Measurements from ENCODE around the gene SLC5A2. TPM values are rescaled to one million over a fixed set of nuclear protein-coding genes. Genes with fewer than 3 reads are reported as not detected.

The SLC5A2 gene
- total and polyA plus RNA-seq, 2 of the 13 experiments (the other 11 are each of a cell fraction or from before 2014, with no cell fraction given): 0.24 to 0.97 TPM

GRCh38 chr16:31484491-31485171, 1.7 kb downstream of the SLC5A2 start (continued):
- TF ChIP-seq, protein P1, sequence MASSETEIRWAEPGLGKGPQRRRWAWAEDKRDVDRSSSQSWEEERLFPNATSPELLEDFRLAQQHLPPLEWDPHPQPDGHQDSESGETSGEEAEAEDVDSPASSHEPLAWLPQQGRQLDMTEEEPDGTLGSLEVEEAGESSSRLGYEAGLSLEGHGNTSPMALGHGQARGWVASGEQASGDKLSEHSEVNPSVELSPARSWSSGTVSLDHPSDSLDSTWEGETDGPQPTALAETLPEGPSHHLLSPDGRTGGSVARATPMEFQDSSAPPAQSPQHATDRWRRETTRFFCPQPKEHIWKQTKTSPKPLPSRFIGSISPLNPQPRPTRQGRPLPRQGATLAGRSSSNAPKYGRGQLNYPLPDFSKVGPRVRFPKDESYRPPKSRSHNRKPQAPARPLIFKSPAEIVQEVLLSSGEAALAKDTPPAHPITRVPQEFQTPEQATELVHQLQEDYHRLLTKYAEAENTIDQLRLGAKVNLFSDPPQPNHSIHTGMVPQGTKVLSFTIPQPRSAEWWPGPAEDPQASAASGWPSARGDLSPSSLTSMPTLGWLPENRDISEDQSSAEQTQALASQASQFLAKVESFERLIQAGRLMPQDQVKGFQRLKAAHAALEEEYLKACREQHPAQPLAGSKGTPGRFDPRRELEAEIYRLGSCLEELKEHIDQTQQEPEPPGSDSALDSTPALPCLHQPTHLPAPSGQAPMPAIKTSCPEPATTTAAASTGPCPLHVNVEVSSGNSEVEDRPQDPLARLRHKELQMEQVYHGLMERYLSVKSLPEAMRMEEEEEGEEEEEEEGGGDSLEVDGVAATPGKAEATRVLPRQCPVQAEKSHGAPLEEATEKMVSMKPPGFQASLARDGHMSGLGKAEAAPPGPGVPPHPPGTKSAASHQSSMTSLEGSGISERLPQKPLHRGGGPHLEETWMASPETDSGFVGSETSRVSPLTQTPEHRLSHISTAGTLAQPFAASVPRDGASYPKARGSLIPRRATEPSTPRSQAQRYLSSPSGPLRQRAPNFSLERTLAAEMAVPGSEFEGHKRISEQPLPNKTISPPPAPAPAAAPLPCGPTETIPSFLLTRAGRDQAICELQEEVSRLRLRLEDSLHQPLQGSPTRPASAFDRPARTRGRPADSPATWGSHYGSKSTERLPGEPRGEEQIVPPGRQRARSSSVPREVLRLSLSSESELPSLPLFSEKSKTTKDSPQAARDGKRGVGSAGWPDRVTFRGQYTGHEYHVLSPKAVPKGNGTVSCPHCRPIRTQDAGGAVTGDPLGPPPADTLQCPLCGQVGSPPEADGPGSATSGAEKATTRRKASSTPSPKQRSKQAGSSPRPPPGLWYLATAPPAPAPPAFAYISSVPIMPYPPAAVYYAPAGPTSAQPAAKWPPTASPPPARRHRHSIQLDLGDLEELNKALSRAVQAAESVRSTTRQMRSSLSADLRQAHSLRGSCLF (CRISPR knock-in tag; IDR thresholded peaks at IDR 0.05; ENCODE audit: borderline replicate concordance): no peak
- no peak for TF ChIP-seq TBX3 (IDR thresholded peaks at IDR 0.05; ENCODE audit: borderline replicate concordance)
- TF ChIP-seq, protein P2, sequence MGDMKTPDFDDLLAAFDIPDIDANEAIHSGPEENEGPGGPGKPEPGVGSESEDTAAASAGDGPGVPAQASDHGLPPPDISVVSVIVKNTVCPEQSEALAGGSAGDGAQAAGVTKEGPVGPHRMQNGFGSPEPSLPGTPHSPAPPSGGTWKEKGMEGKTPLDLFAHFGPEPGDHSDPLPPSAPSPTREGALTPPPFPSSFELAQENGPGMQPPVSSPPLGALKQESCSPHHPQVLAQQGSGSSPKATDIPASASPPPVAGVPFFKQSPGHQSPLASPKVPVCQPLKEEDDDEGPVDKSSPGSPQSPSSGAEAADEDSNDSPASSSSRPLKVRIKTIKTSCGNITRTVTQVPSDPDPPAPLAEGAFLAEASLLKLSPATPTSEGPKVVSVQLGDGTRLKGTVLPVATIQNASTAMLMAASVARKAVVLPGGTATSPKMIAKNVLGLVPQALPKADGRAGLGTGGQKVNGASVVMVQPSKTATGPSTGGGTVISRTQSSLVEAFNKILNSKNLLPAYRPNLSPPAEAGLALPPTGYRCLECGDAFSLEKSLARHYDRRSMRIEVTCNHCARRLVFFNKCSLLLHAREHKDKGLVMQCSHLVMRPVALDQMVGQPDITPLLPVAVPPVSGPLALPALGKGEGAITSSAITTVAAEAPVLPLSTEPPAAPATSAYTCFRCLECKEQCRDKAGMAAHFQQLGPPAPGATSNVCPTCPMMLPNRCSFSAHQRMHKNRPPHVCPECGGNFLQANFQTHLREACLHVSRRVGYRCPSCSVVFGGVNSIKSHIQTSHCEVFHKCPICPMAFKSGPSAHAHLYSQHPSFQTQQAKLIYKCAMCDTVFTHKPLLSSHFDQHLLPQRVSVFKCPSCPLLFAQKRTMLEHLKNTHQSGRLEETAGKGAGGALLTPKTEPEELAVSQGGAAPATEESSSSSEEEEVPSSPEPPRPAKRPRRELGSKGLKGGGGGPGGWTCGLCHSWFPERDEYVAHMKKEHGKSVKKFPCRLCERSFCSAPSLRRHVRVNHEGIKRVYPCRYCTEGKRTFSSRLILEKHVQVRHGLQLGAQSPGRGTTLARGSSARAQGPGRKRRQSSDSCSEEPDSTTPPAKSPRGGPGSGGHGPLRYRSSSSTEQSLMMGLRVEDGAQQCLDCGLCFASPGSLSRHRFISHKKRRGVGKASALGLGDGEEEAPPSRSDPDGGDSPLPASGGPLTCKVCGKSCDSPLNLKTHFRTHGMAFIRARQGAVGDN (CRISPR knock-in tag; IDR thresholded peaks at IDR 0.05): peak; percentile 95
- TF ChIP-seq, protein P3, sequence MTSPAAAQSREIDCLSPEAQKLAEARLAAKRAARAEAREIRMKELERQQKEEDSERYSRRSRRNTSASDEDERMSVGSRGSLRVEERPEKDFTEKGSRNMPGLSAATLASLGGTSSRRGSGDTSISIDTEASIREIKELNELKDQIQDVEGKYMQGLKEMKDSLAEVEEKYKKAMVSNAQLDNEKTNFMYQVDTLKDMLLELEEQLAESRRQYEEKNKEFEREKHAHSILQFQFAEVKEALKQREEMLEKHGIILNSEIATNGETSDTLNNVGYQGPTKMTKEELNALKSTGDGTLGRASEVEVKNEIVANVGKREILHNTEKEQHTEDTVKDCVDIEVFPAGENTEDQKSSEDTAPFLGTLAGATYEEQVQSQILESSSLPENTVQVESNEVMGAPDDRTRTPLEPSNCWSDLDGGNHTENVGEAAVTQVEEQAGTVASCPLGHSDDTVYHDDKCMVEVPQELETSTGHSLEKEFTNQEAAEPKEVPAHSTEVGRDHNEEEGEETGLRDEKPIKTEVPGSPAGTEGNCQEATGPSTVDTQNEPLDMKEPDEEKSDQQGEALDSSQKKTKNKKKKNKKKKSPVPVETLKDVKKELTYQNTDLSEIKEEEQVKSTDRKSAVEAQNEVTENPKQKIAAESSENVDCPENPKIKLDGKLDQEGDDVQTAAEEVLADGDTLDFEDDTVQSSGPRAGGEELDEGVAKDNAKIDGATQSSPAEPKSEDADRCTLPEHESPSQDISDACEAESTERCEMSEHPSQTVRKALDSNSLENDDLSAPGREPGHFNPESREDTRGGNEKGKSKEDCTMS (CRISPR knock-in tag; conservative IDR thresholded peaks at IDR 0.05): no peak
- no peak for TF ChIP-seq ZFYVE20 (CRISPR knock-in tag; IDR thresholded peaks at IDR 0.05; ENCODE audit: borderline replicate concordance, low read depth)
- peak; percentile 87 for TF ChIP-seq KDM2A (CRISPR knock-in tag; IDR thresholded peaks at IDR 0.05; ENCODE audit: borderline replicate concordance, low read depth)
- TF ChIP-seq NFYC (CRISPR knock-in tag; IDR thresholded peaks at IDR 0.05): 0 out of 2 replicates have a peak, but pooled peaks have one; percentile 15
- TF ChIP-seq MED8 (CRISPR knock-in tag; IDR thresholded peaks at IDR 0.05; ENCODE audit: insufficient replicate concordance): no peak
- TF ChIP-seq ZNF83 (CRISPR knock-in tag; IDR thresholded peaks at IDR 0.05; ENCODE audit: borderline replicate concordance): 0 out of 2 replicates have a peak, but pooled peaks have one; percentile 28
- TF ChIP-seq SNRNP70 (IDR thresholded peaks at IDR 0.05; ENCODE audit: low read depth, low read length): no peak
- TF ChIP-seq HCFC1 (IDR thresholded peaks at IDR 0.05; ENCODE audit: low read depth, low read length): no peak
- TF ChIP-seq TIGD3 (CRISPR knock-in tag; IDR thresholded peaks at IDR 0.05; ENCODE audit: borderline replicate concordance): no peak; the same call in 1 of the 2 replicates
- TF ChIP-seq, protein P4, sequence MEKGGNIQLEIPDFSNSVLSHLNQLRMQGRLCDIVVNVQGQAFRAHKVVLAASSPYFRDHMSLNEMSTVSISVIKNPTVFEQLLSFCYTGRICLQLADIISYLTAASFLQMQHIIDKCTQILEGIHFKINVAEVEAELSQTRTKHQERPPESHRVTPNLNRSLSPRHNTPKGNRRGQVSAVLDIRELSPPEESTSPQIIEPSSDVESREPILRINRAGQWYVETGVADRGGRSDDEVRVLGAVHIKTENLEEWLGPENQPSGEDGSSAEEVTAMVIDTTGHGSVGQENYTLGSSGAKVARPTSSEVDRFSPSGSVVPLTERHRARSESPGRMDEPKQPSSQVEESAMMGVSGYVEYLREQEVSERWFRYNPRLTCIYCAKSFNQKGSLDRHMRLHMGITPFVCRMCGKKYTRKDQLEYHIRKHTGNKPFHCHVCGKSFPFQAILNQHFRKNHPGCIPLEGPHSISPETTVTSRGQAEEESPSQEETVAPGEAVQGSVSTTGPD (CRISPR knock-in tag; IDR thresholded peaks at IDR 0.05): no peak
